Sigmoid colon (tissue), 4 donors: ENCODE results near the gene ZNF581.

Source experiments
- EP300 ChIP-seq, 4 donors: sonication (generic); formaldehyde crosslinking; IDR thresholded peaks; one replicate each; pipeline ENCODE4 v1.6.1; 2017; ENCODE audit warnings: antibody characterized with exemption in 4 of 4
- TF ChIP-seq, protein P1 (sequence below), 4 experiments: fragments of 450-650 bp in 3 of 4; fragments of 200-600 bp in 1 of 4; IDR thresholded peaks; one replicate each; pipeline ENCODE4 v1.5.1; 2016 to 2019; ENCODE audit warnings: antibody characterized with exemption in 4 of 4, mild to moderate bottlenecking in 3 of 4, moderate library complexity in 2 of 4

DNA sequence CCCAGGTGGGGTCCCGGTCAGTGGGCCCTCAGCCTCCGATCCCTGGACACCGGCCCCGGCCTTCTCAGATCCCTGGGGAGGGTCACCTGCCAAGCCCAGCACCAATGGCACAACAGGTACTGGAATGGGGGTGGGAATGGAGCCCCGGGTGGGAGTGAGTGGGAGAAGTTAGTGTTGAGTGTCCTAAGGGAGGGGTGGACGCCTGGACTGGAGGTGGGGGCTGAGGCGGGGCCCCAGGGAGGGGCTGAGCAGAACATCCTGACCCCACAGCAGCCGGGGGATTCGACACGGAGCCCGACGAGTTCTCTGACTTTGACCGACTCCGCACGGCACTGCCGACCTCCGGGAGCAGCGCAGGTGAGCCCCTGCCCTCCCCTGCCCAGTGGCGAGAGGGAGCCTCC, 49.2 kb downstream of the ZNF581 start:
- TF ChIP-seq, protein P1, sequence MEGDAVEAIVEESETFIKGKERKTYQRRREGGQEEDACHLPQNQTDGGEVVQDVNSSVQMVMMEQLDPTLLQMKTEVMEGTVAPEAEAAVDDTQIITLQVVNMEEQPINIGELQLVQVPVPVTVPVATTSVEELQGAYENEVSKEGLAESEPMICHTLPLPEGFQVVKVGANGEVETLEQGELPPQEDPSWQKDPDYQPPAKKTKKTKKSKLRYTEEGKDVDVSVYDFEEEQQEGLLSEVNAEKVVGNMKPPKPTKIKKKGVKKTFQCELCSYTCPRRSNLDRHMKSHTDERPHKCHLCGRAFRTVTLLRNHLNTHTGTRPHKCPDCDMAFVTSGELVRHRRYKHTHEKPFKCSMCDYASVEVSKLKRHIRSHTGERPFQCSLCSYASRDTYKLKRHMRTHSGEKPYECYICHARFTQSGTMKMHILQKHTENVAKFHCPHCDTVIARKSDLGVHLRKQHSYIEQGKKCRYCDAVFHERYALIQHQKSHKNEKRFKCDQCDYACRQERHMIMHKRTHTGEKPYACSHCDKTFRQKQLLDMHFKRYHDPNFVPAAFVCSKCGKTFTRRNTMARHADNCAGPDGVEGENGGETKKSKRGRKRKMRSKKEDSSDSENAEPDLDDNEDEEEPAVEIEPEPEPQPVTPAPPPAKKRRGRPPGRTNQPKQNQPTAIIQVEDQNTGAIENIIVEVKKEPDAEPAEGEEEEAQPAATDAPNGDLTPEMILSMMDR (IDR thresholded peaks at IDR 0.05): no peak
- TF ChIP-seq EP300 (IDR thresholded peaks at IDR 0.05): no peak
